IMR-90 (cell line): ENCODE results near the gene ELFN2. TPM values are rescaled to one million over a fixed set of nuclear protein-coding genes. Genes with fewer than 3 reads are reported as not detected.

Experiments used
- ATAC-seq: fragments of 200-7000 bp; cut with Tn5 transposase; 2 replicates; pipeline ENCODE4 v1.9.1; 2020; ENCODE audit warnings: low read depth, mild to moderate bottlenecking, moderate library complexity
- BruUV-seq: library from RNA; stranded (reverse); fragments of 400-500 nt; replicated peaks from 2 replicates; lab custom pipeline; 2021; lab: Mats Ljungman, UMichigan
- CTCF ChIA-PET: fragments of 300-600 bp; formaldehyde crosslinking; extraction: SDS; loops from one replicate; lab custom pipeline; 2021; ENCODE audit warnings: antibody characterized with exemption; lab: Yijun Ruan, JAX
- POLR2A ChIA-PET: fragments of 300-600 bp; sonication (Branson Sonifier 250); formaldehyde crosslinking; loops from one replicate; lab custom pipeline; 2022; ENCODE audit warnings: antibody characterized with exemption; ENCODE audit not compliant: unreplicated experiment; lab: Charles Lee
- DNase-seq: peaks from one replicate; pipeline ENCODE4 v3.0.0; 2013
- H2AFZ ChIP-seq: replicated peaks from 2 replicates; pipeline ENCODE3; 2013; ENCODE audit warnings: low read length, mild to moderate bottlenecking; ENCODE audit not compliant: poor library complexity
- H2AK5ac ChIP-seq: 2 replicates; pipeline ENCODE4 v1.6.1; 2013; ENCODE audit warnings: low read depth, low read length, inconsistent platforms
- H2AK9ac ChIP-seq: replicated peaks from 2 replicates; pipeline ENCODE3; 2013; ENCODE audit warnings: mild to moderate bottlenecking, low read depth, low read length, moderate library complexity; ENCODE audit not compliant: poor library complexity
- H2BK120ac ChIP-seq: 2 replicates; pipeline ENCODE4 v1.6.1; 2013; ENCODE audit warnings: low read depth, low read length, inconsistent platforms
- H2BK15ac ChIP-seq: 3 replicates; pipeline ENCODE4 v1.6.1; 2013; ENCODE audit warnings: low read depth, low read length, inconsistent platforms
- H2BK20ac ChIP-seq: 2 replicates; pipeline ENCODE4 v1.6.1; 2013; ENCODE audit warnings: low read depth, mild to moderate bottlenecking, inconsistent platforms, low read length, moderate library complexity
- H2BK5ac ChIP-seq: 2 replicates; pipeline ENCODE4 v1.6.1; 2013; ENCODE audit warnings: mild to moderate bottlenecking, low read depth, low read length, inconsistent platforms; ENCODE audit not compliant: poor library complexity, severe bottlenecking
- H3K14ac ChIP-seq: replicated peaks from 2 replicates; pipeline ENCODE4 v1.6.1; 2013; ENCODE audit warnings: low read depth, low read length, inconsistent platforms
- H3K18ac ChIP-seq: 2 replicates; pipeline ENCODE4 v1.6.1; 2013; ENCODE audit warnings: low read depth, low read length, control low read depth
- H3K23ac ChIP-seq: 2 replicates; pipeline ENCODE4 v1.6.1; 2013; ENCODE audit warnings: low read depth, low read length, inconsistent platforms
- H3K27ac ChIP-seq: 2 replicates; pipeline ENCODE4 v1.5.1; 2013; ENCODE audit warnings: mild to moderate bottlenecking, control low read depth, low read length; ENCODE audit not compliant: insufficient read depth
- H3K27me3 ChIP-seq: 2 replicates; pipeline ENCODE4 v1.6.1; 2013; ENCODE audit warnings: low read length; ENCODE audit not compliant: control insufficient read depth, insufficient read depth
- H3K36me3 ChIP-seq: 2 replicates; pipeline ENCODE4 v1.6.1; 2013; ENCODE audit warnings: low read length, mixed read lengths; ENCODE audit not compliant: control insufficient read depth, insufficient read depth
- H3K4ac ChIP-seq: 2 replicates; pipeline ENCODE4 v1.6.1; 2013; ENCODE audit warnings: low read depth, low read length, inconsistent platforms
- H3K4me1 ChIP-seq: 2 replicates; pipeline ENCODE4 v1.6.1; 2013; ENCODE audit warnings: low read length, mixed read lengths; ENCODE audit not compliant: control insufficient read depth, insufficient read depth
- H3K4me2 ChIP-seq: 2 replicates; pipeline ENCODE4 v1.6.1; 2013; ENCODE audit warnings: low read depth, mild to moderate bottlenecking, control low read depth, low read length, moderate library complexity
- H3K4me3 ChIP-seq: 2 replicates; pipeline ENCODE4 v1.5.1; 2013; ENCODE audit warnings: low read depth, mild to moderate bottlenecking, control low read depth, low read length, moderate library complexity; ENCODE audit not compliant: insufficient read depth
- H3K56ac ChIP-seq: 2 replicates; pipeline ENCODE4 v1.6.1; 2013; ENCODE audit warnings: low read length, inconsistent platforms; ENCODE audit not compliant: insufficient read depth; ENCODE audit errors: extremely low read depth
- H3K79me1 ChIP-seq, 2 experiments: 2 replicates each; pipeline ENCODE4 v1.6.1; 2013; ENCODE audit warnings: low read length in 2 of 2, inconsistent platforms in 1 of 2, low read depth in 1 of 2
- H3K9ac ChIP-seq: 2 replicates; pipeline ENCODE4 v1.6.1; 2013; ENCODE audit warnings: low read depth, low read length, control low read depth
- H3K9me1 ChIP-seq: 2 replicates; pipeline ENCODE4 v1.6.1; 2013; ENCODE audit warnings: low read length, inconsistent platforms; ENCODE audit not compliant: insufficient read depth
- H3K9me3 ChIP-seq: 2 replicates; pipeline ENCODE4 v1.6.1; 2013; ENCODE audit warnings: low read length; ENCODE audit not compliant: control insufficient read depth, insufficient read depth
- H4K20me1 ChIP-seq: 2 replicates; pipeline ENCODE4 v1.6.1; 2013; ENCODE audit warnings: low read length, inconsistent platforms; ENCODE audit not compliant: insufficient read depth
- H4K5ac ChIP-seq: 2 replicates; pipeline ENCODE4 v1.6.1; 2013; ENCODE audit warnings: mild to moderate bottlenecking, low read depth, low read length, control low read depth
- H4K8ac ChIP-seq, 2 experiments: 2 replicates each; pipeline ENCODE4 v1.6.1; 2013; ENCODE audit warnings: low read depth in 2 of 2, low read length in 2 of 2, control low read depth in 1 of 2, inconsistent platforms in 1 of 2
- H4K91ac ChIP-seq: 2 replicates; pipeline ENCODE4 v1.6.1; 2013; ENCODE audit warnings: low read depth, low read length, inconsistent platforms; ENCODE audit not compliant: insufficient read depth
- BHLHE40 ChIP-seq: fragments of 150-350 bp; IDR thresholded peaks from 2 replicates; pipeline ENCODE4 v1.6.1; 2016; ENCODE audit warnings: mild to moderate bottlenecking, low read depth, low read length
- CEBPB ChIP-seq: IDR thresholded peaks from 2 replicates; pipeline ENCODE4 v1.6.1; 2012; ENCODE audit warnings: low read depth, low read length, improper control_type of control experiment
- CHD1 ChIP-seq: IDR thresholded peaks from 2 replicates; pipeline ENCODE4 v1.6.1; 2012; ENCODE audit warnings: low read depth, low read length, improper control_type of control experiment
- FOS ChIP-seq: fragments of 150-350 bp; IDR thresholded peaks from 2 replicates; pipeline ENCODE4 v1.6.1; 2016; ENCODE audit warnings: low read depth, low read length
- MAFK ChIP-seq: IDR thresholded peaks from 2 replicates; pipeline ENCODE4 v1.6.1; 2012; ENCODE audit warnings: low read depth, low read length, improper control_type of control experiment
- MAZ ChIP-seq: IDR thresholded peaks from 2 replicates; pipeline ENCODE4 v1.6.1; 2012; ENCODE audit warnings: low read depth, mild to moderate bottlenecking, low read length, improper control_type of control experiment, moderate library complexity, borderline replicate concordance
- MXI1 ChIP-seq: IDR thresholded peaks from 2 replicates; pipeline ENCODE4 v1.6.1; 2012; ENCODE audit warnings: low read depth, mild to moderate bottlenecking, low read length, moderate library complexity, borderline replicate concordance
- NFE2L2 ChIP-seq: fragments of 150-350 bp; IDR thresholded peaks from 2 replicates; pipeline ENCODE4 v1.6.1; 2016; ENCODE audit warnings: low read depth, mild to moderate bottlenecking, low read length
- POLR2A ChIP-seq: IDR thresholded peaks from 2 replicates; pipeline ENCODE4 v1.6.1; 2012; ENCODE audit warnings: mild to moderate bottlenecking, low read depth, low read length
- RAD21 ChIP-seq: IDR thresholded peaks from 2 replicates; pipeline ENCODE4 v1.6.1; 2012; ENCODE audit warnings: low read length, improper control_type of control experiment
- RCOR1 ChIP-seq: IDR thresholded peaks from 2 replicates; pipeline ENCODE4 v1.6.1; 2012; ENCODE audit warnings: mild to moderate bottlenecking, low read length, improper control_type of control experiment; ENCODE audit not compliant: insufficient replicate concordance
- RFX5 ChIP-seq: IDR thresholded peaks from 2 replicates; pipeline ENCODE4 v1.8.0; 2012; ENCODE audit warnings: low read depth, mild to moderate bottlenecking, low read length, moderate library complexity
- SMC3 ChIP-seq: fragments of 150-350 bp; IDR thresholded peaks from 2 replicates; pipeline ENCODE4 v1.6.1; 2016; ENCODE audit warnings: low read depth, mild to moderate bottlenecking, antibody characterized with exemption, low read length, moderate library complexity
- WGBS, 2 experiments: methylation state at CpG; one replicate each; pipeline versions ENCODE4 v1.1.5 to v1.1.7; 2013; ENCODE audit warnings: missing lambda C conversion rate in 2 of 2; ENCODE audit not compliant: insufficient read length in 1 of 2; ENCODE audit errors: extremely low coverage in 2 of 2; 5-methylcytosine and 5-hydroxymethylcytosine counted together
- dilution Hi-C: fragments of 300-500 bp; cut with HindIII; formaldehyde crosslinking; loops from one replicate; pipeline ENCODE4 v1.14.3; 2018; ENCODE audit warnings: low sequenced_read_pairs; ENCODE audit not compliant: unreplicated experiment
- in situ Hi-C: fragments of 300-500 bp; cut with MboI; formaldehyde crosslinking; loops from 3 replicates; pipeline ENCODE4 v1.14.3; 2019; ENCODE audit warnings: low sequenced_read_pairs, inconsistent platforms, mixed read lengths
- intact Hi-C: fragments of 100-400 bp; cut with micrococcal nuclease; formaldehyde crosslinking; loops from 2 replicates; pipeline ENCODE4 v1.10.0; 2022
- polyA plus RNA-seq, 3 experiments: library from polyadenylated mRNA; depleted of rRNA; stranded (reverse); fragments of >200 nt; gene quantifications; 2 replicates each; pipeline ENCODE4 v1.2.3, GENCODE V29; 2012; ENCODE audit warnings: low replicate concordance in 1 of 3
- total RNA-seq: library from RNA; depleted of rRNA; stranded (reverse); fragments of >200 nt; gene quantifications from 2 replicates; pipeline ENCODE4 v1.2.3, GENCODE V29; 2012
- TF ChIP-seq, protein P1 (sequence below): fragments of 150-350 bp; IDR thresholded peaks from 2 replicates; pipeline ENCODE4 v1.6.1; 2016; ENCODE audit warnings: low read depth, mild to moderate bottlenecking, low read length, moderate library complexity, borderline replicate concordance
- TF ChIP-seq, protein P2 (sequence below): fragments of 150-350 bp; IDR thresholded peaks from 2 replicates; pipeline ENCODE4 v1.6.1; 2017; ENCODE audit warnings: mild to moderate bottlenecking, antibody characterized with exemption, low read length, low read depth
- TF ChIP-seq, protein P3 (sequence below): conservative IDR thresholded peaks from 2 replicates; pipeline ENCODE4 v1.5.1; 2012; ENCODE audit warnings: mild to moderate bottlenecking, low read depth, low read length, improper control_type of control experiment

Gene ELFN2
- total and polyA plus RNA-seq, 2 of the 4 experiments (the other 2 are of a cell fraction): 0.72 to 5.0 TPM

DNA sequence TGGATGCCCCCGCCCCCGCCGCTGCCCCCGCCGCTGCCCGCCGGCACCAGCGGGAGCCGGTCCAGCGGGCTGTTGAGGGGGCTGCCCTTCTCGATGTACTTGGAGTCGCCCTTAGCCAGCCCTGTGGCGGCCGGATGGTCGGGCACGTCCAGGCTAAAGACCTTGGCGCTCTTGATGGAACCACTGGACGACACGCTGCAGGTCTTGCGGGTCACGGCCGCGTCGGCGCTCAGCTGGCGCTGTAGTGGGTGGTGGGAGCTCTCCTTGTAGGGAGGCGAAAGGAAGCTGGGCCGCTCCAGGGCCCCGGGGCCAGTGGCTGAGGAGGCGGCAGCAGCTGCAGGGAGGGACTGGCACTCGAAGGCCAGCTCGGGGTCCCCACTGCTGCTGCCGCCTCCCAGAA is 53.8 kb downstream of the ELFN2 start:
- H3K4me3 ChIP-seq: no peak overlapping the region
- ChIA-PET POLR2A (no interaction called here), CTCF (no interaction called here)
- no peaks in the 10 kb centered on the region for H3K79me1 ChIP-seq
- WGBS, 2 experiments: 93% methylated on average over 28 of the region's 33 CpGs; no CpG with 5 or more reads in 1 of the 2 experiments
- no peaks in the 10 kb centered on the region for H3K9me1 ChIP-seq
- H3K27me3 ChIP-seq: peaks cover 7% of the 10 kb centered on the region; the same call in 1 of the 2 replicates
- H2BK15ac ChIP-seq: no peak overlapping the region
- no peak overlapping the region for H3K27ac ChIP-seq
- no peak overlapping the region for H2AK9ac ChIP-seq
- H3K18ac ChIP-seq: no peak overlapping the region
- no peak for DNase-seq
- no TSS peak for BruUV-seq
- dilution Hi-C loops: no loop called here
- in situ Hi-C loops: no loop called here
- H3K4me1 ChIP-seq: peaks cover 6% of the 10 kb centered on the region; the same call in 1 of the 2 replicates
- H4K5ac ChIP-seq: no peak overlapping the region
- intact Hi-C loops: no loop called here
- no peak overlapping the region for H3K4me2 ChIP-seq
- no peak for ATAC-seq
- no peak overlapping the region for H2BK5ac ChIP-seq
- no peak overlapping the region for H3K14ac ChIP-seq
- TF ChIP-seq MAFK (no peak), BHLHE40 (no peak), FOS (no peak), MXI1 (no peak), POLR2A (no peak), SMC3 (no peak), RCOR1 (no peak), CEBPB (no peak), CHD1 (no peak), RFX5 (no peak), MAZ (no peak), NFE2L2 (no peak), RAD21 (no peak)
- TF ChIP-seq, protein P1, sequence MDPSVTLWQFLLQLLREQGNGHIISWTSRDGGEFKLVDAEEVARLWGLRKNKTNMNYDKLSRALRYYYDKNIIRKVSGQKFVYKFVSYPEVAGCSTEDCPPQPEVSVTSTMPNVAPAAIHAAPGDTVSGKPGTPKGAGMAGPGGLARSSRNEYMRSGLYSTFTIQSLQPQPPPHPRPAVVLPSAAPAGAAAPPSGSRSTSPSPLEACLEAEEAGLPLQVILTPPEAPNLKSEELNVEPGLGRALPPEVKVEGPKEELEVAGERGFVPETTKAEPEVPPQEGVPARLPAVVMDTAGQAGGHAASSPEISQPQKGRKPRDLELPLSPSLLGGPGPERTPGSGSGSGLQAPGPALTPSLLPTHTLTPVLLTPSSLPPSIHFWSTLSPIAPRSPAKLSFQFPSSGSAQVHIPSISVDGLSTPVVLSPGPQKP: no peak
- TF ChIP-seq, protein P2, sequence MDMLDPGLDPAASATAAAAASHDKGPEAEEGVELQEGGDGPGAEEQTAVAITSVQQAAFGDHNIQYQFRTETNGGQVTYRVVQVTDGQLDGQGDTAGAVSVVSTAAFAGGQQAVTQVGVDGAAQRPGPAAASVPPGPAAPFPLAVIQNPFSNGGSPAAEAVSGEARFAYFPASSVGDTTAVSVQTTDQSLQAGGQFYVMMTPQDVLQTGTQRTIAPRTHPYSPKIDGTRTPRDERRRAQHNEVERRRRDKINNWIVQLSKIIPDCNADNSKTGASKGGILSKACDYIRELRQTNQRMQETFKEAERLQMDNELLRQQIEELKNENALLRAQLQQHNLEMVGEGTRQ: no peak
- TF ChIP-seq, protein P3, sequence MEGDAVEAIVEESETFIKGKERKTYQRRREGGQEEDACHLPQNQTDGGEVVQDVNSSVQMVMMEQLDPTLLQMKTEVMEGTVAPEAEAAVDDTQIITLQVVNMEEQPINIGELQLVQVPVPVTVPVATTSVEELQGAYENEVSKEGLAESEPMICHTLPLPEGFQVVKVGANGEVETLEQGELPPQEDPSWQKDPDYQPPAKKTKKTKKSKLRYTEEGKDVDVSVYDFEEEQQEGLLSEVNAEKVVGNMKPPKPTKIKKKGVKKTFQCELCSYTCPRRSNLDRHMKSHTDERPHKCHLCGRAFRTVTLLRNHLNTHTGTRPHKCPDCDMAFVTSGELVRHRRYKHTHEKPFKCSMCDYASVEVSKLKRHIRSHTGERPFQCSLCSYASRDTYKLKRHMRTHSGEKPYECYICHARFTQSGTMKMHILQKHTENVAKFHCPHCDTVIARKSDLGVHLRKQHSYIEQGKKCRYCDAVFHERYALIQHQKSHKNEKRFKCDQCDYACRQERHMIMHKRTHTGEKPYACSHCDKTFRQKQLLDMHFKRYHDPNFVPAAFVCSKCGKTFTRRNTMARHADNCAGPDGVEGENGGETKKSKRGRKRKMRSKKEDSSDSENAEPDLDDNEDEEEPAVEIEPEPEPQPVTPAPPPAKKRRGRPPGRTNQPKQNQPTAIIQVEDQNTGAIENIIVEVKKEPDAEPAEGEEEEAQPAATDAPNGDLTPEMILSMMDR: no peak
- no peak overlapping the region for H2BK120ac ChIP-seq
- H4K91ac ChIP-seq: no peak overlapping the region
- no peak overlapping the region for H3K23ac ChIP-seq
- no peak overlapping the region for H4K8ac ChIP-seq
- no peak overlapping the region for H3K9ac ChIP-seq
- peaks cover 15% of the 10 kb centered on the region for H4K20me1 ChIP-seq
- H3K4ac ChIP-seq: no peak overlapping the region
- H2BK20ac ChIP-seq: no peak overlapping the region
- H2AFZ ChIP-seq: no peak overlapping the region
- no peak overlapping the region for H3K56ac ChIP-seq
- no peaks in the 10 kb centered on the region for H3K9me3 ChIP-seq
- H3K36me3 ChIP-seq: peaks cover 6% of the 10 kb centered on the region; the same call in 1 of the 2 replicates
- H2AK5ac ChIP-seq: no peak overlapping the region
